Measurements from ENCODE around the gene PPA2.
A peak's percentile ranks its signal among the peaks of the same experiment; 100 is the strongest.
"Not testable (repeated sequence)": the region's sequence is repeated elsewhere in the genome, so short reads cannot be mapped to it uniquely, and the experiment has no call there.

PPA2 gene

DNA sequence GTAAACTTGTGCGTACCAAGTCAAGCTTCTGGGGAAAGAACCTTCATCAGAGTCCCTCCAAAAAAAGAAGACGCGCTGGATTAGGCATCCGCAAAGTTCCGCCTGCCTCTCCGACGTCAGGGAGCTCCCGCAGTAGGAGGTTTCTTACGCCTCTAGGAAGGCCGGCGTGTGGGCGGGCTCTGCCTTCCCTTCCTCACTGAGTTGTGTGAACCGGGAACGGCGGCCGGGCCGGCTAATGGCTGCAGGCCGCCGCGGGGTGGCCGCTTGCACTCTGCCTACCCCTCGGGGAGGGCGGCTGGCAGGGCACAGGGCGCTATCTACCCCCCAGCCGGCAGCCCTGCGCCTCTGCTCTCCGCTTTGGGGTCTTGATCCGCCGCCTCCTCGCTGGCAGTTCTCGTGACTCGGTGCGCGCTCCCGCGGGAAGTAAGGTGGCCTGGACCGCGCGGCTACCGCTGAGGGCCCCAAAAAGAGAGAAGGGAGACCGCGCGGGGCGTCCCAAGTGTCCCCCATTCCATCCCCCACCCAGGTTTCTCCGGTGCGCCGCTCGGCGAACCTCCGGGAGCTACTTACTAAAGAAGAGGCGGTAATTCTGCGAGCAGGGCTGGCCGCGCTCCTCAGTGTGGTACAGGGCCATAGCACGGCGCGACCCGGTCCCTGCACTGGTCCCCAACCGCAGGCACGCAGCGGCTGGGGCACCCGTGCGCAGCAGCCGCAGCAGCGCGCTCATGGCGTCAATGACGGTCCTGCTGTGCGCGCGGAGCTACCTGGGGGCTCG, at the start of gene PPA2:
Gene PPA2, minus strand, starts transcription at position 739 of the 775 bp plus-strand sequence. Its CDS starts 12 bp downstream, at position 727.
- peak; percentile 62 to 75 (median 66) for DNase-seq (ENCODE audit: low read depth in 2 of 3, low spot score in 2 of 3)

DNA sequence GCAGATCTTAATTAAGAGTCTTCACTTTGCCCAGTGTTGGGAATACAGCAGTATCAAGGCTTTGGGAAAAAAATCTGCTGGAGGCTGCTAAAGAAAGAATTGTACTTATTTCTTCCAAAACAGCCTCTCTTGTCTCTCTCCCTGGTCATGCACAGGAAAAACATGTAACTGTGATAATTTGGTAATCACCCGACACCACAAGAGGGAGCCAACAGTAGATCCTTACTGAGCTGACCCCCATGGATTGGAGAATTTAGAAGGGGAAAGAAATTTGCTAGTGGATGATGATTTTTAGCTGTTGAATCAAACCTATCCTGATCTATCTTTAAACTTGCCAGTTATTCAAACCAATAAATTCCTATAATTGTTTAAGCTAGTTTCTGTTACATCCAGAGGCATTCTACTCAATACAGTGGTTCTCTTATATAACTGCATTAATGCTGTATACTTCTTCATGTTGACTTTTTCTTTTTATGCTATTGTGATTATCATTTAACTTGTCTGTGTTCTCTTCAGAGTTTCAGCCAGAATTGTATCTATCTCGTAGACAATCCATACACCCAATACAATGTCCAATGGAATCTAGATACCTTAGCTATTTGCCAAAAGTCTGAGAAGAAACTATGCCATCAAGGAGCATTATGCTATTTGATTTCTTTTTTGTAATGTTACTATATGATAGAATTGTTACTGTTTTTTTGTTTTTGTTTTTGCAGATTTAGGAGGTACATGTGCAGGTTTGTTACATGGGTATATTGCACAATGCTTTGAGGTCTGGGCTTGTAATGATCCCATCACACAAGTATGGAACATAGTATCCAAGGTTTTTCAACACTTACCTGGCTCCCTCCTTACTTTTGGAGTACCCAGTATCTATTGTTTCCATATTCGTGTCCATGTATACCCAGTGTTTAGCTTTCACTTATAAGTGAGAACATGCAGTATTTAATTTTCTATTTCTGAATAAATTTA, 47.2 kb upstream of the PPA2 start:
- no peak for DNase-seq (ENCODE audit: low read depth in 2 of 3, low spot score in 2 of 3)

- no peak for DNase-seq (ENCODE audit: low read depth in 2 of 3, low spot score in 2 of 3)
These were observed 36.4 kb upstream of the PPA2 start for GRCh38 chr4:105510245-105510644.

GRCh38 chr4:105509714-105510113, 35.9 kb upstream of the PPA2 start:
- no peak for DNase-seq (ENCODE audit: low read depth in 2 of 3, low spot score in 2 of 3)

DNA sequence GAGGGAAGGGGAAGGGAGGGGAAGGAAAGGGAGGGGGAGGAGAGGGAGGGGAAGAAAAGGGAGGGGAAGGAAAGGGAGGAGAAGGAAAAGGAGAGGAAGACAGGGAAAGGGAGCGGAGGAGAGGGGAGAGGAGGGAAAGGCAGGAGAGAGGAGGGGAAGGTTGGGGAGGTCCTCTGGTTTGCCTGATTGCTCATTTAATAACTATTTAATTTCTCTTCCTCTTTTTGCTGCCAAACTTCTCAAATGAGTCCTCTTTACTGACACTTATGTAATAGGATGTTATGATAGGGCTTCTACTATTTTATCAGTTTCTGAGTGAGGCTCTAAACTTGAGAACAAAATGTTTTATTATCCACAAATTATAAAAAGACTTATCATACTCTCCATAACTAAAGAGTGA, 35.4 kb upstream of the PPA2 start:
- DNase-seq (ENCODE audit: low read depth in 2 of 3, low spot score in 2 of 3), result no peak

- no peak for DNase-seq (ENCODE audit: low read depth in 2 of 3, low spot score in 2 of 3)
These were observed 30.9 kb upstream of the PPA2 start for GRCh38 chr4:105504744-105505143.

DNA sequence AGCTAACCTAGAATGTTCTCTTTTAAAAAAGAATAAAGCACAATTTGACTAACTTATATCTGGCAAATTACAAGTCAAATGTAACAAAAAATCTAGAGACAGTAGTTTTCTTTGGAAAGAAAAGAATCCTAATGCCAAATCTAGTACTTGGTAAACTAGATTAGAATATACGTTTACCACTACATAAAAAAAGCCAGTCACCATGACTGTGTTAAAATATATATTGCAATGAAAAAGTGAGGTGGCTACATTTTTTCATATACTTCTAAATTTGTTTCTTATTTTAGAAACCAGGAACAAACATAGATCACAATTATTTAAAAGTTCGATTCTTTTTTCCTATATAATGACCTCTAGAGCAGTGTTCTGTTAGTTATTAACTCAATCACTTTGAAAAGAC, 29.6 kb upstream of the PPA2 start:
- no peak for DNase-seq (ENCODE audit: low read depth in 2 of 3, low spot score in 2 of 3)

GRCh38 chr4:105496899-105497298, 23.0 kb upstream of the PPA2 start:
- DNase-seq (ENCODE audit: low read depth in 2 of 3, low spot score in 2 of 3), result no peak

- no peak for DNase-seq (ENCODE audit: low read depth in 2 of 3, low spot score in 2 of 3)
These were observed 21.8 kb upstream of the PPA2 start for GRCh38 chr4:105495667-105496066.

DNA sequence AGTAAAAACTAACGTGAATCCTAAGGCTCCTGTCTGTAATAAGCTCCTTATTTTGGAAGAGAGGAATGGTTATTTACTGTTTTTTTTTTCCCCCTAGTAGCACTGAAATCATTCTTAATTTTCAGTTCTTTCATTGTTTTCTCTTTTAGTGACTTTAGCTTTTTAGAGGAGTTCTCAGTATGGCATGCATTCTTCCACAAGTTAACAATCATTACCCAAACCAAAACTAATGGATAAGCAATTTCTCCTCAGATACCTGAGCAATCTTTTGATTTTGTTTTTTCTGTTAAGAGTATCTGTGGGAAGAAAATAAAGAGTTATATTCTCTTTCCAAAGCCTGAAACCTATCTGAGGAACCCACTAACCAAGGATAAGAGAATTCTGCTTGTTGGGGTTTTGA, 16.7 kb upstream of the PPA2 start:
- DNase-seq (ENCODE audit: low read depth in 2 of 3, low spot score in 2 of 3), result no peak

- DNase-seq (ENCODE audit: low read depth in 2 of 3, low spot score in 2 of 3), result no peak
These were observed 10.0 kb upstream of the PPA2 start for GRCh38 chr4:105483840-105484239.

GRCh38 chr4:105474099-105474518, 247 bp upstream of the PPA2 start:
- DNase-seq (ENCODE audit: low read depth in 2 of 3, low spot score in 2 of 3), result no peak

DNA sequence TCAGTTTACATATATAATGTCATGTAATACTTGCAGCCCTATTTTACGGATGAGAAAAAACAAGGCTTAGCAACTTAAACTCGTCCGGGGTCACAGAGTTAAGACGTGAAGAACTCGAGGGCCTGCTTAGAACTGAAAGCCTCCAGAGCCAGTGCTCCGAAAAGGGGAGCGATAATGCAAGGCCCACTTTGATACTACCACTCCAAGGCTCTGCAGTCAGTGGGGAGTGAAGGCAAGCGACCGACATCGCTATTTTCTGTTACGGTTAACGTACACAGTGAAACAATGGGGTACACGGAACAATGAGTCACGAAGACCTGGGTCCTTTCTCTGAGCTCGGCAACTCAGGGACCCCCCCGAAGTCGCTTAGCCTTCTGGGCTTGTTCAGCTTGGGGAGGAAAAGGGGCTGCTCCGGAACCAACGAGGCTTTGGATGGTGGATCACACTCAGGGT, 965 bp downstream of the PPA2 start:
- DNase-seq (ENCODE audit: low read depth in 2 of 3, low spot score in 2 of 3), result no peak

DNA sequence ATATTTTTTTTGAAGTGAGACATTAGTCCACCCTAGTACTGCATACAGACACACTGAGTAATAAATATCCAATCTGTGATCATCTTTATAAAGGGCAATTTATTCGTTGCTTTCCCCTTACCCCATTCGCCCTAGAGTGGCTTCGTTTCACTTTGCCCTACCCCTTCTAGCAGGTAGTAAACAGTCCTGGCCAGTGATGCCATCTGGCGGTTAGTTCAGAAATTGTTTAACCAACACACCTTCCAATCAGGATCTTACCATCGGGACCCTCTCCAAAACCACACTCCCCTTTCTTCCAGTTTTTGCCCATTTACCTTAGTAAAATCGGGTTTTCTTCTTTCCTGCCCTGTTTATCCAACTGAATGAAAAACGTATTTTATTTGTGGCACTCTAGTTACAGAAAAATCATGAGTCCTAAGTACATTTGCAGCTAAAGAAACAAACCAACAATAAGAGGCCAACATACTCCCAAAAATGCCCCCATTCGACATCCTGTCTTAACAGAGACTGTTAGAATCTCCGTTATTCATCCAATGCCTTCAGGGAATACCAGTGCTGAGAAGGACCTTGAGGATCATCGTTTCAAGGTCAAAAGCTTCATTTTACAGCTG, 2.2 kb downstream of the PPA2 start:
- DNase-seq (ENCODE audit: low read depth in 2 of 3, low spot score in 2 of 3), result peak in 2 of 3 experiments; percentile 19 to 29

DNA sequence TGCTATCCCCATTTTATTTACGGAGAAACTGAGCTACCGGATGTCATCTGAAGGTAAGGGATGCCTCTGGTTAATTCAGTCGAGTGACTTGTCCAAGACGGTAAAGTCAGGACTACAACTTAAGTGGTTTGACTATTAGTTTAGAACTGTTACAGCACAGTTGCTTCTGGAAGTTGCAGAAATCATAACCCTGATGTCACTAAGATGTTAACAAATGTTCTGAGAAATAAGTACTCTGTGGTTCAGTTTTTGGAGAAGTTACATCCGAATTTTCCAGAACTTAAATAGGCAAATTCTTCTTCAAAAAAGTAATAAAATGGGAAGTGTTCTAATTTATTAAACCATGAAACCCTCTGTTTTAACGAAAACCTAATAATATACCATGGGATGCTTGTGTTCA, 3.1 kb downstream of the PPA2 start:
- no peak for DNase-seq (ENCODE audit: low read depth in 2 of 3, low spot score in 2 of 3)

DNA sequence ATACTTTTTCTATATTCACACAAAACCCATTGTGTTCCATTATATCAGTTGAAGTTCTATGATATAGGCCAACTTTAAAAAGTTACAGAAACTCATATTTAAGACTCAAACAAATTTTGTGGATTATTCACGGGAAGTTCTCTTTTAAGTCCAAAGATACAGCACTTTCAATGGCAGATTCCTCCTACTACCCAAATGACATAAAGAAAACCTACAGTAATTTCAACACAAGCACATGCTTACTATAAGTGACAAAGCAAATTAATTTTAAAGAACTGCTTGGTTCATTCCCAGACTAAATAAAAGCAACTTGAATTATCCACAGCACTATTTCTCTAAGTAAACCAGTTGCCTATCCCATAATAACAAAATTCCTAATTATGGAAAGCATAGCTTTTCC, 4.1 kb downstream of the PPA2 start:
- DNase-seq (ENCODE audit: low read depth in 2 of 3, low spot score in 2 of 3), result no peak

GRCh38 chr4:105466580-105466979, 7.3 kb downstream of the PPA2 start:
- DNase-seq (ENCODE audit: low read depth in 2 of 3, low spot score in 2 of 3), result no peak

DNA sequence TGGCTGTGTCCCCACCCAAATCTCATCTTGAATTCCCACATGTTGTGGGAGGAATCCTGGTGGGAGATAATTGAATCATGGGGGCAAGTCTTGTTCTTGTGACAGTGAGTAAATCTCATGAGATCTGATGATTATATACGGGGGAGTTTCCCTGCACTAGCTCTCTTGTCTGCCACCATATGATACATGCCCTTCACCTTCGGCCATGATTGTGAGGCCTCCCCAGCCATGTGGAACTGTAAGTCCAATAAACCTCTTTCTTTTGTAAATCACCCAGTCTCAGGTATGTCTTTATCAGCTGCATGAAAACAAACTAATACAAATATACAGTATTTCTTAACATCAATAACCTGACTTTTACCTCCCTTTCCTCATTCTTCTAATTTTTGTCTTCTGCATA, 9.3 kb downstream of the PPA2 start:
- not testable (repeated sequence) for DNase-seq (ENCODE audit: low read depth in 2 of 3, low spot score in 2 of 3)

GRCh38 chr4:105462576-105462975, 11.3 kb downstream of the PPA2 start:
- DNase-seq (ENCODE audit: low read depth in 2 of 3, low spot score in 2 of 3), result no peak

- no peak for DNase-seq (ENCODE audit: low read depth in 2 of 3, low spot score in 2 of 3)
These were observed 12.1 kb downstream of the PPA2 start for GRCh38 chr4:105461621-105462382.

- DNase-seq (ENCODE audit: low read depth in 2 of 3, low spot score in 2 of 3), result no peak
These were observed 12.6 kb downstream of the PPA2 start for GRCh38 chr4:105461221-105461620.

All from activated CD8-positive, alpha-beta memory T cell treated with anti-CD3 and anti-CD28 coated beads for 48 hours (primary cell).